Activated CD4-positive, alpha-beta memory T cell treated with anti-CD3 and anti-CD28 coated beads for 36 hours (primary cell): ENCODE results near the gene TMEM37. TPM values are rescaled to one million over a fixed set of nuclear protein-coding genes. Genes with fewer than 3 reads are reported as not detected.

Source experiments
- CTCF ChIA-PET: fragments of 350-600 bp; sonication (Branson Sonifier 250); formaldehyde crosslinking; loops from one replicate; lab custom pipeline; 2021; ENCODE audit warnings: antibody characterized with exemption, inconsistent platforms; lab: Charles Lee
- POLR2A ChIA-PET: fragments of 350-600 bp; sonication (Branson Sonifier 250); formaldehyde crosslinking; loops from one replicate; lab custom pipeline; 2021; ENCODE audit warnings: antibody characterized with exemption; lab: Charles Lee
- DNase-seq: peaks from one replicate; pipeline ENCODE4 v3.0.0-alpha.2; 2020
- H3K27ac Mint-ChIP-seq: one replicate; pipeline ENCODE4 v1.8.0; 2021; ENCODE audit warnings: mixed read lengths
- H3K27me3 Mint-ChIP-seq: one replicate; pipeline ENCODE4 v1.8.0; 2021; ENCODE audit warnings: mixed read lengths
- H3K36me3 Mint-ChIP-seq: one replicate; pipeline ENCODE4 v1.8.0; 2021; ENCODE audit warnings: mixed read lengths
- H3K4me1 Mint-ChIP-seq: one replicate; pipeline ENCODE4 v1.8.0; 2021; ENCODE audit warnings: low read depth, mixed read lengths
- H3K4me3 Mint-ChIP-seq: one replicate; pipeline ENCODE4 v1.8.0; 2021; ENCODE audit warnings: mild to moderate bottlenecking, mixed read lengths
- H3K9me3 Mint-ChIP-seq: one replicate; pipeline ENCODE4 v1.8.0; 2021; ENCODE audit warnings: mixed read lengths
- intact Hi-C: fragments of 100-400 bp; cut with micrococcal nuclease; formaldehyde crosslinking; loops from one replicate; pipeline ENCODE4 v1.15.1; 2023
- total RNA-seq, 2 experiments: library from RNA; stranded (reverse); gene quantifications; one replicate each; pipeline ENCODE4 v1.2.3, GENCODE V29; 2021

Gene TMEM37
- total RNA-seq, 2 experiments from 2014 or later, result not detected

DNA sequence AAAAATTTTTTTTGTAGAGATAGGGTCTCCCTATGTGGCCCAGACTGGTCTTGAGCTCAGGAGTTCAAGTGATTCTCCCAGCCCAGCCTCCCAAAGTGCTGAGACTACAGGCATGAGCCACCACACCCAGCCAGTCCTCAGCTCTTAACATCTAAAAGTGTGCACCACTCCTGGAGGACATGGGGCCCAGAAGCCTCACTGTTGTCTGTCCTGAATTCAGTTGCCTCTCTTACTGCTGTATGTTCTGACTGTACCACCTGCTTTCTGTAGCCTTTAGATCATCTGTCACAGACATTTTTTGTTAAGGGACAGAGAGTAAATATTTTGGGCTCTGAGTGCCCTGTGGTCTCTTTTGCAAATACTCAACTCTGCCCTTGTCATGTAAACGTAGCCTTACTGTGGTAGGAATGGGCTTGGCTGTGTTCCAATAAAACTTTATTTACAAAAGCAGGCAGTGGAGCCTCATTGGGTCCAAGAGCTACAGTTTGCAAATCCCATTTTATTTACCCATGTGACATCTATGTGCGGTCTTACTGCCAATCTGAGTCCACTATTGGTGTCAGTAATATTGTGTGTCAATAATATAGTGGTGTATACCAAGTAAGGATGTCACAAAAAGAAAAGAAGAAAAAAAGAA, 38.1 kb downstream of the TMEM37 start:
- intact Hi-C loops, result no loop called here

GRCh38 chr2:119472749-119473148, 41.1 kb downstream of the TMEM37 start:
- Mint-ChIP-seq H3K27ac (no peak overlapping the region), H3K4me3 (no peak overlapping the region), H3K27me3 (peaks cover 9% of the 10 kb centered on the region), H3K9me3 (no peaks in the 10 kb centered on the region), H3K36me3 (no peaks in the 10 kb centered on the region), H3K4me1 (no peaks in the 10 kb centered on the region)
- ChIA-PET CTCF (no interaction called here), POLR2A (no interaction called here)
- intact Hi-C loops, result no loop called here
- no peak for DNase-seq

More for the DNA sequence above, 38.1 kb downstream of the TMEM37 start:
- CTCF ChIA-PET, result no interaction called here
- peaks cover 1% of the 10 kb centered on the region for H3K27me3 Mint-ChIP-seq
- no peak overlapping the region for H3K27ac Mint-ChIP-seq
- no peaks in the 10 kb centered on the region for H3K4me1 Mint-ChIP-seq
- POLR2A ChIA-PET, result no interaction called here
- H3K4me3 Mint-ChIP-seq, result no peak overlapping the region
- DNase-seq, result no peak
- H3K9me3 Mint-ChIP-seq, result no peaks in the 10 kb centered on the region
- no peaks in the 10 kb centered on the region for H3K36me3 Mint-ChIP-seq

DNA sequence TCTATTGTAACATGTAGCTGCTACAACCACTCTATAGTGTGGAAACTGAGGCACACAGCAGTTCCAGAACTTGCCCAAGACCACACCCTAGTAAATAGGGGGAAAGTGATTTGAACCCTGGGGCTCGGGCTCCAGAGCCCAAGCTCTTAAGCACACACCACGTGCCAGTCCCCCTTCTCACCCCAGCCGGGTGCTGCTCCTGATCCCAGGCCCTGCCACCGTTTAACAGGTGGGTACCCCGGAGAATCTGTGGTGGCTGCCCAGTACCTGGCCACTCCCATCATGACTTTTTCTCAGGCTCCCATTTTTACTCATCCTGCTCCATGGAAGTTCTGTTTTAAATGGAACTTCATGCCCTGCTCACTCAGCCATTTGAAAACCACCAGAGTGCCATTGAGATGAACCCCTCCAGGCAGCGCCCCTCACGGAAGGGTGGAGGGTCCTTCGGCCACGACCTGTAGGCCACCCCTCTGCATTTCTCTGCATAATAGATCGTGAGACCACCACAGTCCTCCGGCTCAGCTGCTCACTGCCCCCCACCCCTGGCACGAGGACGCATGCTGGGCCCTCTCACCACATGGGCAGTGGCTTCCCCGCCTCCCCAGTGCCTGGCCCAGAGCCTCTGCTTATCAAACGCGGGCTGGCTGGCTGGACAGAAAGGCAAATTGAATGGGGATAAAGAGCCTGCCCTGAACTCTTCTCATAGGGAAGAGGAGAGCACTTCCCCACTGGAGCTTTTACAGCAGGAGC, 42.1 kb downstream of the TMEM37 start:
- intact Hi-C loops, result no loop called here
- Mint-ChIP-seq H3K9me3 (no peaks in the 10 kb centered on the region), H3K27me3 (peaks cover 11% of the 10 kb centered on the region), H3K4me1 (no peaks in the 10 kb centered on the region), H3K36me3 (no peaks in the 10 kb centered on the region), H3K27ac (no peak overlapping the region), H3K4me3 (no peak overlapping the region)
- POLR2A ChIA-PET, result no interaction called here
- CTCF ChIA-PET, result no interaction called here
- no peak for DNase-seq

- no peak for DNase-seq
- Mint-ChIP-seq H3K27ac (no peak overlapping the region), H3K9me3 (no peaks in the 10 kb centered on the region), H3K4me1 (no peaks in the 10 kb centered on the region), H3K27me3 (peaks cover 12% of the 10 kb centered on the region), H3K4me3 (no peak overlapping the region), H3K36me3 (no peaks in the 10 kb centered on the region)
- CTCF ChIA-PET, result no interaction called here
- POLR2A ChIA-PET, result no interaction called here
- intact Hi-C loops, result no loop called here
Observed at GRCh38 chr2:119474371-119475224, 42.9 kb downstream of the TMEM37 start.

DNA sequence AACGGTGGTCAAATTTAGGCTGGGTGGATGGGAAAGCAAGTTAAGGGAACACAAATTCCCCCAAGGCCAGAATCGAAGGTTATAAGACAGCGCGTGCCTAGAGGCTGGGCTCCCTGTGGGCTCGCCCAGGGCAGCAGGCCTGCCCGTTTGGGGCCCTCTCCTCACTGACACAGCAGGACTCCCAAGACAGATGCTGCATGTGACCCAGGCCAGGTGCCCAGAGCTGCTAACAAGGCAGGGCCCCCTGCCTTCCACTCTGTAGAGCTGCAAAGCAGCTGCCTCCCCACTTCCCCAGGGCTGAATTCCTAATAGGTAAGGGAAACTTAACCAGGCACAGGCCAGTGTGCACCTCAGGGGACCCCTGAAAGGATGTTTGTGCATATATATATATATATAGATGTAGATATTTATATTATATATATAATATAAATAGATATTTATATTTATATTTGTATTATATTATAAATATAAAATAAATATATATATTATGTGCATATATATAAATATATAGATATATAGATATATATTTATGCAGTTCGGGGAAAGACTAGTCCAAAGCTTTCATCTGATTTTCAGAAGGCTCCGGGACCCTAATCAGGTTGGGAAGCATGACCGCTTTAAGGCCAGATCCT, 43.7 kb downstream of the TMEM37 start:
- CTCF ChIA-PET, result interaction anchor here (1.2 to 3.4 kb wide), 3 partner anchors 12 to 65 kb away, joined by 3 to 21 read pairs (median 9); no protein-coding TSS in a partner anchor
- H3K27me3 Mint-ChIP-seq, result peaks cover 12% of the 10 kb centered on the region
- no peaks in the 10 kb centered on the region for H3K9me3 Mint-ChIP-seq
- no peaks in the 10 kb centered on the region for H3K36me3 Mint-ChIP-seq
- intact Hi-C loops, result no loop called here
- no peak for DNase-seq
- POLR2A ChIA-PET, result no interaction called here
- H3K27ac Mint-ChIP-seq, result no peak overlapping the region
- no peak overlapping the region for H3K4me3 Mint-ChIP-seq
- H3K4me1 Mint-ChIP-seq, result no peaks in the 10 kb centered on the region

- Mint-ChIP-seq H3K36me3 (no peaks in the 10 kb centered on the region), H3K4me3 (no peak overlapping the region), H3K4me1 (no peaks in the 10 kb centered on the region), H3K9me3 (no peaks in the 10 kb centered on the region), H3K27me3 (peaks cover 12% of the 10 kb centered on the region), H3K27ac (no peak overlapping the region)
- ChIA-PET POLR2A (no interaction called here), CTCF (interaction anchor here (1.0 to 3.4 kb wide), 9 partner anchors 11 to 1429 kb away, joined by 3 to 21 read pairs (median 6); no protein-coding TSS in a partner anchor)
- intact Hi-C loops, result loop anchor here (1.0 kb wide), 1 partner anchor 69 kb away; no protein-coding TSS in a partner anchor
- no peak for DNase-seq
Observed at GRCh38 chr2:119475857-119476244, 44.2 kb downstream of the TMEM37 start.

- no peaks in the 10 kb centered on the region for H3K36me3 Mint-ChIP-seq
- H3K4me1 Mint-ChIP-seq, result no peaks in the 10 kb centered on the region
- H3K27ac Mint-ChIP-seq, result no peak overlapping the region
- ChIA-PET POLR2A (no interaction called here), CTCF (interaction anchor here (0.6 to 3.4 kb wide), 21 partner anchors 10 to 1430 kb away, joined by 3 to 21 read pairs (median 4); no protein-coding TSS in a partner anchor)
- H3K27me3 Mint-ChIP-seq, result peaks cover 12% of the 10 kb centered on the region
- H3K9me3 Mint-ChIP-seq, result no peaks in the 10 kb centered on the region
- intact Hi-C loops, result loop anchor here (1.0 kb wide), 1 partner anchor 69 kb away; no protein-coding TSS in a partner anchor
- DNase-seq, result peak; percentile 42
- H3K4me3 Mint-ChIP-seq, result no peak overlapping the region
Observed at GRCh38 chr2:119476301-119477112, 44.9 kb downstream of the TMEM37 start.

GRCh38 chr2:119477113-119477505, 45.5 kb downstream of the TMEM37 start:
- Mint-ChIP-seq H3K4me3 (no peak overlapping the region), H3K36me3 (no peaks in the 10 kb centered on the region), H3K9me3 (no peaks in the 10 kb centered on the region), H3K27me3 (peaks cover 12% of the 10 kb centered on the region), H3K4me1 (no peaks in the 10 kb centered on the region), H3K27ac (no peak overlapping the region)
- ChIA-PET CTCF (interaction anchor here (0.7 to 3.4 kb wide), 18 partner anchors 9 to 596 kb away, joined by 3 to 21 read pairs (median 4); no protein-coding TSS in a partner anchor), POLR2A (no interaction called here)
- DNase-seq, result no peak
- intact Hi-C loops, result no loop called here

- ChIA-PET POLR2A (no interaction called here), CTCF (interaction anchor here (1.7 to 3.4 kb wide), 2 partner anchors 9 to 10 kb away, joined by 3 to 21 read pairs; no protein-coding TSS in a partner anchor)
- intact Hi-C loops, result no loop called here
- no peaks in the 10 kb centered on the region for H3K4me1 Mint-ChIP-seq
- H3K36me3 Mint-ChIP-seq, result no peaks in the 10 kb centered on the region
- DNase-seq, result no peak
- peaks cover 12% of the 10 kb centered on the region for H3K27me3 Mint-ChIP-seq
- no peaks in the 10 kb centered on the region for H3K9me3 Mint-ChIP-seq
- no peak overlapping the region for H3K27ac Mint-ChIP-seq
- no peak overlapping the region for H3K4me3 Mint-ChIP-seq
Observed at GRCh38 chr2:119478188-119478977, 46.7 kb downstream of the TMEM37 start.

DNA sequence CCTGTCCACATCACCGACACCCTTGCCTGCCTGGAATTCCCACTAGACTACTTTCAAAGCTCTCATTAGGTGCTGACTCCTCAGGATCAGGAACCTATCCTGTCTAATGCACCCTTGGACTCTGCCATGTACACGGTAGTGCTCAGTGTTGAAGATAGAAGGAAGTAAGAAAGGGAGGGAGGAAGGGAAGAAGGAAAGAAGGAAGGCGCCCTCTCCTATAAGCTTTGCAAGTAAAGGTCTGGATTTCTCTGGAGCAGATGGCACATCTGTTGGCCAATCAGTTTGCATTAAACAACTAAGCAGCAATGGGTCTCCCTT, 47.3 kb downstream of the TMEM37 start:
- Mint-ChIP-seq H3K9me3 (no peaks in the 10 kb centered on the region), H3K27ac (no peak overlapping the region), H3K4me1 (no peaks in the 10 kb centered on the region), H3K36me3 (no peaks in the 10 kb centered on the region), H3K27me3 (peaks cover 13% of the 10 kb centered on the region), H3K4me3 (no peak overlapping the region)
- CTCF ChIA-PET, result no interaction called here
- POLR2A ChIA-PET, result no interaction called here
- intact Hi-C loops, result no loop called here
- DNase-seq, result no peak
